ENCODE data around the gene DAG1.

The DAG1 gene

GRCh38 chr3:49469936-49470713, at the start of gene DAG1:
Gene DAG1 (plus strand): TSS chr3:49470267. CDS start chr3:49510535, 40,268 bp downstream.
- peak; percentile 86 to 93 for DNase-seq (ENCODE audit: low read depth in 2 of 2)

DNA sequence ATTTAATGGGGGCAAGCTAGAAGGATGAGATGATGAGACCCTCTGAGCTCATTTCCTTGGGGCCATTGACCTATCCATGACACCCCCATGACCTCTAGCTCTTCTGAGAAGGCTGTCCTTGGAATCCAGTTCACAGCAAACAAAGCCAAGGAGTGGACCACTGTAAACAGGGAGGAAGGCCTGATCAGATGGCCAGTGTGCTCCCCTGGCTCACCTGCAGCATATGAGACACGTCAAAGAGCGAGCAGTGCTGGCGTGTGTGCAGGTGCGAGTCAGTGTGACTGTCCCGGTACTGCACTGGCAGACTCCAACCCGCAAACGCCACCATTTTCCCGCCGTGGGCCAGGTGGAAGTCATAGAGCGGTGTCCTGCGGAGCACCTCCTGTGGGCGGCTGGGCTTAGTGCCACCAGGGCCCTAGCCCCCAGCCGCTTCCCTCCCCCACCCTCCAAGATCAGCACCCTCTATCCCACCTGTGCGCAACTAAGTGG, 48.1 kb upstream of the DAG1 start:
- no peak for DNase-seq (ENCODE audit: low read depth in 2 of 2)

GRCh38 chr3:49422379-49423248, 47.5 kb upstream of the DAG1 start, which contains the start of gene AMT:
Gene AMT (minus strand): TSS chr3:49422473. CDS start chr3:49422450, 23 bp downstream.
- DNase-seq (ENCODE audit: low read depth in 2 of 2): no peak

- no peak for DNase-seq (ENCODE audit: low read depth in 2 of 2)
Observed at GRCh38 chr3:49424816-49425215, 45.3 kb upstream of the DAG1 start.

- DNase-seq (ENCODE audit: low read depth in 2 of 2): no peak
Observed at GRCh38 chr3:49427586-49427985, 42.5 kb upstream of the DAG1 start.

- no peak for DNase-seq (ENCODE audit: low read depth in 2 of 2)
Observed at GRCh38 chr3:49428752-49429080, 41.4 kb upstream of the DAG1 start.

- DNase-seq (ENCODE audit: low read depth in 2 of 2): no peak
Observed at GRCh38 chr3:49434731-49435130, 35.3 kb upstream of the DAG1 start.

GRCh38 chr3:49445391-49445790, 24.7 kb upstream of the DAG1 start:
- no peak for DNase-seq (ENCODE audit: low read depth in 2 of 2)

DNA sequence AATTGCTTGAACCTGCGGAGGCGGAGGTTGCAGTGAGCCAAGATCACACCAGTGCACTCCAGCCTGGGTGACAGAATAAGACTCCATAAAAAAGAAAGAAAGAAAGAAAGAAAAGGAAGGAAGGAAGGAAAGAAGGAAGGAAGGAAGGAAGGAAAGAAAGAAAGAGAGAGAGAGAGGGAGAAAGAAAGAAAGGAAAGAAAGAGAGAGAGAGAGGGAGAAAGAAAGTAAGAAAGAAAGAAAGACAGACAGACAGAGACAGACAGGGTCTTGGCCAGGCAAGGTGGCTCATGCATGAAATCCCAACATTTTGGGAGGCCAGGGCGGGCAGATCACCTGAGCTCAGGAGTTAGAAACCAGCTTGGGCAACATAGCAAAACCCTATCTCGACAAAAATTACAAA, 16.4 kb upstream of the DAG1 start:
- no peak for DNase-seq (ENCODE audit: low read depth in 2 of 2)

DNA sequence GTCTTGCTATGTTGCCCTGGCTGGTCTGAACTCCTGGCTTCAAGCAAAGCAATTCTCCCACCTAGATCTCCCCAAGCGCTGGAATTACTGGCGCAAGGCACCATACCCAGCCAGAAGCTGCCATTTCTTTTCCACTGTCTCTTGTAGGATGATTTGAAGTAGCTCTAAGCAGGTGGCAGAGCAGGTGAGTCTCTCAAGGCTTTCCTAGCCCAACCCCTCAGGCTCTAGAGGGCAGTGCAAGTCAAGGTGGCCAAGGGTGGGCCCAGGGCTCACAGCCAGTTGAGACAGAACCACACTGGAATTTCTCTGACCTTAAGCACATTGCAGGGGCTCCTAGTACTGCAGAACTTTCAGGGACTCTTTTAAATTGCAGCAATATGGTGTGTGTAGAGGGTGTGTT, 15.6 kb upstream of the DAG1 start:
- no peak for DNase-seq (ENCODE audit: low read depth in 2 of 2)

DNA sequence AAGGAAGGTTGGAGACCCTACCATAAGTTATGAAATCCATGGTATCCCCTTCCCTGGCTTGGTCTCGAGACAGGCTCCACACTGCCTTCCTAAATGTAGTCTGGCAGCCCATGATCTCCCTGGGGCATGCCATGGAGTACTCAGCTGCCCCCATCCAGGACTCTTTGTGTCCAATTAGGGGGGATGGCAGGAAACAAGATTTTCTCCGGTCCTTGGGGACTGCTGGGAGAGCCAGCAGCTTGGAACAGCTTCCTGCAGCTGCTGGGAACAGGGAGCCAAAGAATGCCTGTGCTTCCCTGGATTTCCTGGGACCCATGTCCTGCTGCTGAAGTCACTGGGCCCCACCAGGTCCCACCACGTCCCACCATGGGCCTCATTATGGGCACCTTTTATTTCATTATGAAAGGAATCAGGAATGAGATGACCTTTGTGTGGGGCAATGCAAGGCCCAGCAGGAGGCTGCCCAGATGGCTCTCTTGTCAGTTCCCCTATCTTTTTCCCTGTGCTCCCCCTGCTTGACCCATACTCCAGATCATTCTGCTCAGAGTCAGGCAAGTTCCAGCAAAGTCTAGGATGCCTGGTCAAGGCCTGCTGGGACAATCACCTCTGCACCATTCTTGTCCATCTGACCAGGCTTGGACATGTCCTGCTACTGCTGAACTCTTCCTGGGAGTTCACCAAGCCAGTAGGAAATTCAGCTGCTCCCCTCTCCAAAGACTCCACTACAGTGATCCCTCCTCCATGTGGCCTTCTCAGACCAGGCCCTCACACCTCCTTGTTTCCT, 15.0 kb upstream of the DAG1 start:
- DNase-seq (ENCODE audit: low read depth in 2 of 2): no peak

- DNase-seq (ENCODE audit: low read depth in 2 of 2): no peak
Observed at GRCh38 chr3:49456466-49456865, 13.6 kb upstream of the DAG1 start.

GRCh38 chr3:49460188-49460890, 9.7 kb upstream of the DAG1 start:
- DNase-seq (ENCODE audit: low read depth in 2 of 2): no peak

- DNase-seq (ENCODE audit: low read depth in 2 of 2): no peak
Observed at GRCh38 chr3:49460956-49461355, 9.1 kb upstream of the DAG1 start.

DNA sequence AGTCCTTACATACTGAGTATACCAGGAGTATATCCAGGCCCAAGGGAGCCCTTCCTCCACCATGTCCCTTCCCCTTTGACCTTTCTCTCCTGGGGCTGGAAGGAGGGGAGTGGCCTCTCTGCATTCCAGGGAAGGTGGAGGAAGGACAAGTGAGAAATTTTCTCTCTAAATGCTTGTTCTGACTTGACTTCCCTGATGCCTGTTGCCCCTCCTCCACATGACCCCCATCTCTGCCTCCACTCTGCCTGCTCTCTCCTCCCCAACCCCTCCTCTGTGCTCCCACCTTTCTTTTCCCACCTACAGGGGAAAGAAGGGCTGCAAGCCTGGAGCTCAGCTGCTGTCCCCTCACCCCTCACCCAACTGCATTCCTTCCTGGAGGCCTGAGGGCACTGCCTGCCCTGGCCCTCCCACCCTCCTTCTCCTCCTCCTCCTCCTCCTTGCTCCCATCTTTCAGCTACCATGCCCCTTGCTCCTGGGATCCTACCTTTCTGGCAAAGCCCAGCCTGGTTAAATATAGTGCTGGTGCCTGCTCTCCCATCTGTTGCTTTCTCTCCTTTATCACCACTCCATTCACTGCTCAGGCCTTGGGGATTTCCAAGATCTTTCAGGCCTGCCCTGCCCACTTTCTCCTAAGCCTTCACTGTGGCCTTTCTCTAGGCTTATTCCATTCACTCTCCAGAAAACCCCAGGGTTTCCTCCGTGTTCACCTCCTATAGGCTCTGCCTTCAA, 8.5 kb upstream of the DAG1 start:
- DNase-seq (ENCODE audit: low read depth in 2 of 2): no peak

- DNase-seq (ENCODE audit: low read depth in 2 of 2): no peak
Observed at GRCh38 chr3:49462222-49462621, 7.8 kb upstream of the DAG1 start.

DNA sequence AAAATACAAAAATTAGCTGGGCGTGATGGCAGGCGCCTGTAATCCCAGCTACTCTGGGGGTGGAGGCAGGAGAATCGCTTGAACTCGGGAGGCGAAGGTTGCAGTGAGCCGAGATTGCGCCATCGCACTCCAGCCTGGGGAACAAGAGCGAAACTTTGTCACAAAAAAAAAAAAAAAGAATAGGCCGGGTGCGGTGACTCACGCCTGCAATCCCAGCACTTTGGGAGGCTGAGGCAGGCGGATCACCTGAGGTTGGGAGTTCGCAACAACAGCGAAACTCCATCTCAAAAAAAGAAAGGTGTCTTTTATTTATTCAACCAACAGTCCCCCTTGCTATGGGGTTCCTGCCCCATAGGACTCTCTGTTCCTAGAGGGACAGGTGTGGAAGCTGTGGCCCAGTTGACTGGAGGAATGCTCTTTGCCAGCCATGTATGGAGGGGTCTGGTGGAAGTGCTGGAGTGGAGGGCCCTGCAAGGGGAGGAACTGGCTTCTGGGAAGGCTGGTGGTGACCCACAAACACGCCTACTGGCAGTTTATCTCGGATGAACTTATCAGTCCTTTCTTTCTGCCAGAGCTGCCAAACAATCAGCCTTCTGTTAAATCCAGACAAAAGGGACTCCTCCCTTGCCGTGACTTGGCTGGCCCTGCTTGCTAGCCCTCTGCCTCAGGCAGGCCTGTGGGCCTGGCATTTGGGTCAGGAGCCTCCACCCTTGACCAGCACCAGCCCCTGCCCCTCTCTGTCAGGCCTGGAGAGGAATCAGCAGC, 4.6 kb upstream of the DAG1 start:
- no peak for DNase-seq (ENCODE audit: low read depth in 2 of 2)

DNA sequence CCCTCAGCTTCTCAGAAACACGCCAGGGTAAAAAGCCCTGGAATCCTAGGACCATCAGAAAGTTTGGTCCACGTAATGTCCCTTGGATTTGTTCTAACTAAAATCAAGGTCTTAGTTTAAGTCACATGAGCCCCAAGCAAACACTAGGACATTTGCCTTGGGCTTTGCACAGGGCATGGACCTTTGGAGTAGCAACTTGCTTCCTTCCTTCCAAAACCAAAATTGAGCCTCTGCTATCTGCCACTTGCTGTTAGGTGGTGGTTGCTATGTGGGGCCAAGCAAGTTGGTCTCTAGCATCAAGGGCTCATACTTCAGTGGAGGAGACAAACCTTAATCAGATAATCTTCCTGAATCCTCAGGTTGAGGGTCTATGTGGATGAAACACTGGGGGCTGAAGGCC, 4.0 kb upstream of the DAG1 start:
- no peak for DNase-seq (ENCODE audit: low read depth in 2 of 2)

- DNase-seq (ENCODE audit: low read depth in 2 of 2): no peak
Observed at GRCh38 chr3:49469037-49469935, 781 bp upstream of the DAG1 start.
